GM12864 (cell line): ENCODE data around the gene ETV4.

Source experiments
- DNase-seq: peaks from one replicate; pipeline ENCODE4 v3.0.0-alpha.2; 2011; ENCODE audit warnings: low read depth
- H3K4me3 ChIP-seq: 2 replicates; pipeline ENCODE4 v1.5.1; 2011; ENCODE audit warnings: mild to moderate bottlenecking, low read depth, low read length, control low read depth
- CTCF ChIP-seq: IDR thresholded peaks from 2 replicates; pipeline ENCODE4 v1.5.1; 2011; ENCODE audit warnings: low read depth, mild to moderate bottlenecking, moderate library complexity, low read length, control low read depth, inconsistent platforms; ENCODE audit errors: missing control alignments

ETV4 gene

GRCh38 chr17:43546319-43547188 lies at the start of gene ETV4:
TSS of gene ETV4 (minus strand) at chr17:43546340. CDS start at chr17:43545617, 723 bp downstream.
- no peak for TF ChIP-seq CTCF
- H3K4me3 ChIP-seq, result peak within 1 kb of the TSS; percentile 63
- DNase-seq, result peak; percentile 36

- DNase-seq, result no peak
- TF ChIP-seq CTCF, result no peak
- H3K4me3 ChIP-seq, result no peak overlapping the region
Measured at GRCh38 chr17:43595466-43595865, 49.3 kb upstream of the ETV4 start.

- DNase-seq, result no peak
- H3K4me3 ChIP-seq, result no peak overlapping the region
- TF ChIP-seq CTCF, result no peak
Measured at GRCh38 chr17:43591779-43592562, 45.8 kb upstream of the ETV4 start.

GRCh38 chr17:43591001-43591400 lies 44.9 kb upstream of the ETV4 start:
- no peak overlapping the region for H3K4me3 ChIP-seq
- DNase-seq, result no peak
- TF ChIP-seq CTCF, result no peak

- TF ChIP-seq CTCF, result no peak
- no peak for DNase-seq
Measured at GRCh38 chr17:43588664-43589435, 42.7 kb upstream of the ETV4 start.

GRCh38 chr17:43588121-43588520 lies 42.0 kb upstream of the ETV4 start:
- H3K4me3 ChIP-seq, result no peak overlapping the region
- no peak for TF ChIP-seq CTCF
- DNase-seq, result no peak

More at GRCh38 chr17:43588664-43589435, 42.7 kb upstream of the ETV4 start:
- H3K4me3 ChIP-seq, result no peak overlapping the region
